GM12892 (cell line): ENCODE data around the gene GPR87.

Source experiments
- DNase-seq: peaks from one replicate; pipeline ENCODE4 v3.0.0; 2011; ENCODE audit not compliant: insufficient read length
- FAIRE-seq: peaks from 2 replicates; lab custom pipeline; 2011; peaks lifted over from hg19 to GRCh38; lab: Jason Lieb, UNC
- POLR2A ChIP-seq: IDR thresholded peaks from 2 replicates; pipeline ENCODE4 v1.6.1; 2011; ENCODE audit warnings: low read depth, low read length, control low read depth
- POLR2AphosphoS5 ChIP-seq: IDR thresholded peaks from 2 replicates; pipeline ENCODE4 v1.6.1; 2011; ENCODE audit warnings: low read depth, low read length, control low read depth
- TAF1 ChIP-seq: IDR thresholded peaks from 2 replicates; pipeline ENCODE4 v1.6.1; 2011; ENCODE audit warnings: low read depth, mild to moderate bottlenecking, control low read depth, low read length, borderline replicate concordance

The GPR87 gene

GRCh38 chr3:151309566-151309965, 7.1 kb downstream of the GPR87 start:
- TF ChIP-seq POLR2AphosphoS5, result no peak
- TF ChIP-seq POLR2A, result no peak
- FAIRE-seq, result no peak
- no peak for DNase-seq

DNA sequence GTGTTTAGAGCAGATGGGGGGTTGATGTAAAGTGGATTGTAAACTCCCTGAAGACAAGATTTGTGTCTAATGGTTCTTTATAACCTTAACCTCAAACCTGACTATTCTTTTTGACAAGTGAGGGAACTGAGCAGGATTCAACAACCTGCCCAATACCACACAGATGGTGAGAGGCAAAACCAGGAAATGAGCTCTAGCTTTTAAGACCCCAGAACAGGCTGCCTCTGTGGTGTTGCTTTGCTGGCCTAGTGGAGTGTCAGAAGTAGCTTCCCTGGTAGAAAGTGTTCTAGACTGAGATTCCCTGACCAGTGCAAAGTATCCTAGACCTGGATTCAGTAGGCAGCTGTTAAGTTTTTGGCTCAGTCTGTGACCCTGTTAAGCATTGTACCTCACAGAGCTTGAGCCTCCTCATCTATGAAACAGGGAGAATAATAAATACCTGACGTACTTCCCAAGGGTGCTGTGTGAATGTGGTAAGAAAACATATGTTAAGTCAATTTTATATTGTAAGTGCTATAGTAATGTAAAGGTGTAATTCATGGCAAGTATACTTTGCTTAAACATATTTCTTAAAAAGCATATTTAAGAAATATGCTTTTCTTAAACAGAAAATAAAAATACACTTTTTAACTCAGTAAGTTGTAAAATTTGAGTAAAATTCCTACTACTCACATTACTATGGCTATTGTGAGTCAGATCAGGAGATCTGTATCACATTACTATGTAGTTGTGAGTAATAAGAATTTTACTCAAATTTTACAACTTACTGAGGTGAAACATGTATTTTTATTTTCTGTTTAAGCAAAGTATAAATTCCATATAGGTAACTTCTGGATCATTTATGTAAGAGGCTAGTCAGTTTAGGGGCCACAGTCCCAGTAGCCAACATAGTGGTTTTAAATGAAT, 8.8 kb downstream of the GPR87 start:
- DNase-seq (no peak), FAIRE-seq (no peak)
- TF ChIP-seq POLR2A (no peak), POLR2AphosphoS5 (no peak), TAF1 (no peak)

DNA sequence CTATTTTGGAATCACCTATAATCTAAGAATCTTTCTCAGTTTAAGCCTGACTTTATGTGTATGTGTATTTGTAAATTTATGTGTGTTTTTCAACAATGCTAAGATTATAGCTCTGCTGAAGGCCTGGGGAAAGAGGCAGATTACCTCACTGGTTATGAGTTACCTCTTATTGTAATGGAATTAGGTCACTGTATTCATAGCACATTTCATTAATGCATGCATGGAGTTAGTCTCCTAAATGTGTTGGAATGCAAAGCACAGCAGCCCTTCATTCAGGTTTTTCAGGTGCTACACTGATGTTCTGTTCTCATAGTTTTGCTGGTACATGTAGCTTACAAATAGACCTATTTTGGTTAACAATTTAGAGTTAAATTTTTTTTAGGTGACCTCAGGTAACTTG, 9.5 kb downstream of the GPR87 start:
- no peak for FAIRE-seq
- TF ChIP-seq POLR2A (no peak), POLR2AphosphoS5 (no peak), TAF1 (no peak)

GRCh38 chr3:151306168-151306810, 10.3 kb downstream of the GPR87 start:
- no peak for DNase-seq
- TF ChIP-seq POLR2A (no peak), POLR2AphosphoS5 (no peak)
- FAIRE-seq, result no peak

More for the DNA sequence above, 9.5 kb downstream of the GPR87 start:
- DNase-seq, result no peak

- FAIRE-seq (no peak), DNase-seq (no peak)
- TF ChIP-seq TAF1, result no peak
- no peak for TF ChIP-seq POLR2AphosphoS5
- TF ChIP-seq POLR2A, result no peak
These were observed 10.9 kb downstream of the GPR87 start for GRCh38 chr3:151305775-151306151.

DNA sequence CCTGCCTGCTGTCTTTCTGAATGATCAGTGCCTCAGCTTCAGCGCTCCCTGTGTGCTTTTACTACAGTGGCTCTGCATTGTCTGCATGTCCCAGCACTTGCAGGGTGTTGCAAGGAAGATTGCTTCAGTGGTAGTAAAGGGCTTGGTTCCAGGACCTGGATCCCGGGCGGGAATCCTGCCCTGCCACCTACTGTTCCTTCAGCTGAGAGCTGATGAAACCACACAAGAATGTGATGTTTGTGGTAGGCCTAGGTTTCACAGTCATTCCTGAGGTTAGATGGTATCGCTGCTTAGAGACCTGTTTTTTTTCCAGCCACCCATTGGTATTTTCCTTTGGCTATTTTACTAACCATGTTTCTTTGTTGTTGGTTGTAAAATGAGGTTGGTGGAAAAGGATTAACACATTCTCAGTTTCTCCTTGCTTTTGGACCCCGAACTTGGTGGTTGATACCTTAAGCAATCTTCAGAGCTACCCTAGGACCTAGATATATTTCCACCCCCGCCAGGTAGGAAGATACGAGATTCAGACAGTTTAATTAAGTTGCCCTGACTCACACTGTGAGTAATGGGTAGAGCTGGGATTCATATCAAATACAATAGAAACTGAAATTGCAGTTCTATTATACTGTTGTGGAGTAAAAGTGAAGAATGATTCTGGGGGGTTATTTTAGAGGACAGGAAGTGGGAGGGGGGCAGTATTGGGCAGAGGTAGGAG, 11.4 kb downstream of the GPR87 start:
- TF ChIP-seq POLR2AphosphoS5, result no peak
- DNase-seq (no peak), FAIRE-seq (no peak)

DNA sequence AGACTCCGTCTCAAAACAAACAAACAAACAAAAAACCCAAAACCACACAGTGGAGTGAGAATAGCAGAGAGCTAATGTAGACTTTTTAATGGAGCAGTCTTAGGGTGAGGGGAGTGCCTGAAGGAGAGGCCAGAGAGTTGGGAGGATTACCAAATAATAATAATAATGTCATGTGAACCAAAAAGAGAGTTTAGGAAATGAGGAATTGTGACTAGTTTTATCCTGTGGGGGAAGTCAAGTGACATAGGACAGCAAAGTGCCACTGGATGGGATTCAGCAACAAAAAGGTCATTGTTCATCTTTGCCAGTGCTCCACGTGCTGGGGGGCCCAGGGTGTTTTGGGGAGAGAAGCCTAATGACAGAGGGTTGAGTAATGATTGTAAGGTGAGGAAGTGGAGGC, 12.9 kb downstream of the GPR87 start:
- no peak for FAIRE-seq
- DNase-seq, result no peak
- no peak for TF ChIP-seq POLR2AphosphoS5
- TF ChIP-seq TAF1, result no peak
- TF ChIP-seq POLR2A, result no peak

DNA sequence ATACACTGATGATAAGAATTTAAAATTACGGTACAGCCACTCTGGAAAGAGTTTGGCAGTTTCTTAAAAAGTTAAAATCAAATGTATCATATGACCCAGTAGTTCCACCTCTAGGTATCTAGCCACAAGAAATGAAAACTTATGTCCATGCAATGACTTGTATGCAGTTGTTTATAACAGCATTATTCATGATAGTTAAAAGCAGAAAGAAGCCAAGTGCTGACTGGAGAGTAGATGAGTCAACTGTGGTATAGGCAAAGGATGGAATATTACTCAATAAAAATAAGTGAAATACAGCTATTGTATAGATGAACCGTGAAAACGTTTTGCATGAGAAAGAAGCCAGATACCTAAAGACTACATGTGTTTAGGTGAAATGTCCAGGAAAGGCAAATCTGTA, 14.8 kb downstream of the GPR87 start:
- DNase-seq, result no peak

DNA sequence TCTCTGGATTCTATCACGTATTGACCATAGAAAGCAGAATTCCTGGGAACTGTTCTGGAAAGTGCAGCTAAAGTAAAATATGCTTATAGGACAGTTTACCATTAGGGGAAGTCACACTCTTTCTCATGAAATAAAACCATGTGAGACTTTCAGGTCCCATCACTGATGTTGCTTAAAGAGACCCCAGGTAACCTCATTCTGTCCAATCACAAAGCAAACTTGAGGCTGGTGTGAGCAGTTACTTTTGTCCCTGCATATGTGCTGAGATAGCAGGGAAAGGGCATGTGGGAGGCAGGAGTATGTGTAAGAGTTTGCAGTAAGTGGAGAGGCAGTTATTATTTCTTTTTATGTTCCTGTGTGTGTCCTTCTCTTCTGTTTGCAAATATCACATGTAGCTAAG, 16.1 kb downstream of the GPR87 start:
- FAIRE-seq, result no peak
- TF ChIP-seq TAF1 (no peak), POLR2AphosphoS5 (no peak), POLR2A (no peak)

More for the DNA sequence above, 14.8 kb downstream of the GPR87 start:
- FAIRE-seq, result no peak
- TF ChIP-seq POLR2A (no peak), POLR2AphosphoS5 (no peak), TAF1 (no peak)

DNA sequence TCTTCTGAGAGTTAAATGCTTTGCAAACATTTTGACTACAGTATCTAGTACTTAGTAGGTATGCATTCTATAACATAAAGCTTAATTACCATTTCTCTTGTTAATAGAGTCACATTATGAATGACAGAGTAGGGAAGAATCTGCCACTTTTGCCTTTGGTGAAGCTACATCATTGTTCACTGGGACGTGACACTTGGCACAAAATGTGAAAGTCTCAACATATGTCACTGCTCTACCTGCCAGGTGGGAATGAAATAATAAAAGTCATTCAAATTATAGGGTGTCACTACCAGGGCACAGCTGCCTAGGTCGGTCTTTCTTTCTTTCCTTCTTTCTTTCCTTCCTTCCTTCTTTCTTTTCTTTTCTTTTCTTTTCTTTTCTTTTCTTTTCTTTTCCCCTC, 17.6 kb downstream of the GPR87 start:
- DNase-seq (no peak), FAIRE-seq (no peak)
- TF ChIP-seq TAF1 (no peak), POLR2AphosphoS5 (no peak)

More for the DNA sequence above, 16.1 kb downstream of the GPR87 start:
- DNase-seq, result no peak

GRCh38 chr3:151297429-151297828, 19.2 kb downstream of the GPR87 start:
- FAIRE-seq (no peak), DNase-seq (no peak)
- no peak for TF ChIP-seq POLR2A

DNA sequence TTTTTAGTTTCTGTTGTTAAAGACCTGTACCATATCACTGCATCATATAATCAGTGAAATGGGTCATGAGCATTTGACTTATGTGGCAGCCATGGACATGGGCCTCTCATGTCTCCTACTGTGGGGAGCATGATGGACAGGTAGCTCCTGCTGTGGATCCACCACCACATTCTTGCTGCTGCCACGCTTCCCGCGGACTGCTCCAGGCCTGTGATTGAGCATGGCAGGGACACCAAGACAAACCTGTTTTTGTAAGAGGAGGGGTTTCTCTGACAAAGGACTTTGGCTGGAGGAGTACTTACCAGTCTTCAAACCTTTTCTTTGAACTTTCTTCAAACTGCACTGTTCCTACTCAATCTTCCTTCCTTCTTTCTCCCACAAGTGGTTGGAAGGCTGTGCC, 20.4 kb downstream of the GPR87 start:
- TF ChIP-seq POLR2A, result no peak
- no peak for TF ChIP-seq POLR2AphosphoS5
- no peak for TF ChIP-seq TAF1
- FAIRE-seq (no peak), DNase-seq (no peak)

- TF ChIP-seq POLR2A (no peak), TAF1 (no peak)
- DNase-seq (no peak), FAIRE-seq (no peak)
These were observed 23.5 kb downstream of the GPR87 start for GRCh38 chr3:151293127-151293526.
